Endothelial cell of umbilical vein (primary cell): ENCODE data around the gene SPAG5.

Experiments used
- EZH2 ChIP-seq: IDR thresholded peaks from 2 replicates; pipeline ENCODE4 v1.6.1; 2012; ENCODE audit warnings: borderline replicate concordance, low read depth, mild to moderate bottlenecking, moderate library complexity, low read length, inconsistent platforms; ENCODE audit not compliant: severe bottlenecking
- FOS ChIP-seq: IDR thresholded peaks from 2 replicates; pipeline ENCODE4 v1.6.1; 2011; ENCODE audit warnings: mild to moderate bottlenecking, low read length, moderate library complexity, borderline replicate concordance; ENCODE audit not compliant: insufficient read depth
- GATA2 ChIP-seq: IDR thresholded peaks from 2 replicates; pipeline ENCODE4 v1.7.0; 2011; ENCODE audit warnings: low read depth, mild to moderate bottlenecking, moderate library complexity, mixed read lengths, low read length; ENCODE audit not compliant: insufficient read length, insufficient read depth
- POLR2A ChIP-seq: IDR thresholded peaks from 2 replicates; pipeline ENCODE4 v1.6.1; 2012; ENCODE audit warnings: low read depth, mild to moderate bottlenecking, control low read depth, low read length
- POLR2AphosphoS5 ChIP-seq: IDR thresholded peaks from 2 replicates; pipeline ENCODE4 v1.6.1; 2012; ENCODE audit warnings: low read depth, mild to moderate bottlenecking, control low read depth, low read length, moderate library complexity; ENCODE audit not compliant: insufficient read depth
- TF ChIP-seq, protein P1 (sequence below), 2 donors: IDR thresholded peaks; 1 replicate in 1 of 2; 2 replicates in 1 of 2; pipeline ENCODE4 v1.5.1; 2011; ENCODE audit warnings: low read length in 2 of 2, mild to moderate bottlenecking in 2 of 2, moderate library complexity in 2 of 2, control low read depth in 1 of 2, inconsistent platforms in 1 of 2, low read depth in 1 of 2; ENCODE audit not compliant: insufficient read depth in 1 of 2; ENCODE audit errors: extremely low read depth in 1 of 2
- TF ChIP-seq, protein P2 (sequence below): IDR thresholded peaks from 2 replicates; pipeline ENCODE4 v1.6.1; 2011; ENCODE audit not compliant: insufficient read depth, insufficient read length

DNA sequence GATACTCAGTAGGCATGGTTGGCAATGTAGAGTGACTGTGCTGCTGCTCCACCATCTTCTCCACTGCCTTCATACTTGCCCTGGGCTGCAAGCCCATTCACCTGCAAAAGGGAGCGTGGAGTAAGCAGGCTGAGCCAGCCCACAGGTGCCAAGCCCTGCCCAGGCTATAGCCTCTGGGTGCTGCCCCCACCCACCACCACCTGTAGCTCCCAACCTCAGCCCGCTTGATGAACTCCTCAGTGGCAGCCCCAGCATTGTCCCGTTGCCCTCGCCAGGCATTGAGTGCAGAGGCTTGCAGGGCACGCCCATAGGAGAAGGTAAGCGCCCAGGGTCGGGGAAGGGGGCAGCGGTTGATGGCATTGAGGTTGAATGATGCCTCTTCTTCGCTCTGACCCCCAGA, 25.3 kb downstream of the SPAG5 start:
- TF ChIP-seq, protein P1, sequence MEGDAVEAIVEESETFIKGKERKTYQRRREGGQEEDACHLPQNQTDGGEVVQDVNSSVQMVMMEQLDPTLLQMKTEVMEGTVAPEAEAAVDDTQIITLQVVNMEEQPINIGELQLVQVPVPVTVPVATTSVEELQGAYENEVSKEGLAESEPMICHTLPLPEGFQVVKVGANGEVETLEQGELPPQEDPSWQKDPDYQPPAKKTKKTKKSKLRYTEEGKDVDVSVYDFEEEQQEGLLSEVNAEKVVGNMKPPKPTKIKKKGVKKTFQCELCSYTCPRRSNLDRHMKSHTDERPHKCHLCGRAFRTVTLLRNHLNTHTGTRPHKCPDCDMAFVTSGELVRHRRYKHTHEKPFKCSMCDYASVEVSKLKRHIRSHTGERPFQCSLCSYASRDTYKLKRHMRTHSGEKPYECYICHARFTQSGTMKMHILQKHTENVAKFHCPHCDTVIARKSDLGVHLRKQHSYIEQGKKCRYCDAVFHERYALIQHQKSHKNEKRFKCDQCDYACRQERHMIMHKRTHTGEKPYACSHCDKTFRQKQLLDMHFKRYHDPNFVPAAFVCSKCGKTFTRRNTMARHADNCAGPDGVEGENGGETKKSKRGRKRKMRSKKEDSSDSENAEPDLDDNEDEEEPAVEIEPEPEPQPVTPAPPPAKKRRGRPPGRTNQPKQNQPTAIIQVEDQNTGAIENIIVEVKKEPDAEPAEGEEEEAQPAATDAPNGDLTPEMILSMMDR (IDR thresholded peaks at IDR 0.05; ENCODE audit: extremely low read depth in 1 of 2, insufficient read depth in 1 of 2, low read depth in 1 of 2, low read length in 2 of 2): no peak
- TF ChIP-seq EZH2: no peak
- no peak for TF ChIP-seq GATA2
- TF ChIP-seq FOS: no peak
- TF ChIP-seq, protein P2, sequence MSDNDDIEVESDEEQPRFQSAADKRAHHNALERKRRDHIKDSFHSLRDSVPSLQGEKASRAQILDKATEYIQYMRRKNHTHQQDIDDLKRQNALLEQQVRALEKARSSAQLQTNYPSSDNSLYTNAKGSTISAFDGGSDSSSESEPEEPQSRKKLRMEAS: no peak
- TF ChIP-seq POLR2A: no peak
- no peak for TF ChIP-seq POLR2AphosphoS5
